Measurements from ENCODE around the gene KIR2DL1. TPM values are rescaled to one million over a fixed set of nuclear protein-coding genes. Genes with fewer than 3 reads are reported as not detected.
"Not testable (repeated sequence)": the region's sequence is repeated elsewhere in the genome, so short reads cannot be mapped to it uniquely, and the experiment has no call there.

Gene KIR2DL1
- total RNA-seq, 2 experiments from 2014 or later: not detected

- POLR2A ChIA-PET; H3K9me3 Mint-ChIP-seq; H3K4me1 Mint-ChIP-seq; CTCF ChIA-PET; H3K27me3 Mint-ChIP-seq; DNase-seq; H3K4me3 Mint-ChIP-seq; H3K27ac Mint-ChIP-seq; H3K36me3 Mint-ChIP-seq (ENCODE audit: low read depth): not testable (repeated sequence)
Observed at GRCh38 chr19:54747614-54748322, 21.8 kb upstream of the KIR2DL1 start.

DNA sequence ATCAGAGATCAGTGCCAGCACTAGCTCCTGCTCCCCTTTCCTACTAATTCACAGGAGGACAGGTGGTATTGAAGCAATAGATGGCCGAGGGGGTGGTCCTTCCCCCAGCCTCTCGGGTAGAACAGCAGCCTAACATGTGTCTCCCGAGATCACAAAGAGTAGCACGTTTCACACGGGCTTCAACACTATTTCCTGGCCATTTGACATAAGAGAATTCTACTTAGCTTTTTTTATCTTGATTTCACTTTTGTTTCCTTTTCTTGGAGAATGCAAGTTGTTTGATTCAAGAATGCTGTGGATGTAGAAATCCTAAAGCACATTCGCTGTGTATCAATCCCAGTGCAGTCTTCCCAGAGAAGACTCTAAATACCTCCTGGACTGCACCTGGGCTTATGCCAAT lies 19.3 kb upstream of the KIR2DL1 start:
- H3K36me3 Mint-ChIP-seq (ENCODE audit: low read depth); DNase-seq; H3K9me3 Mint-ChIP-seq; POLR2A ChIA-PET; H3K4me1 Mint-ChIP-seq; CTCF ChIA-PET; H3K27me3 Mint-ChIP-seq; H3K4me3 Mint-ChIP-seq; H3K27ac Mint-ChIP-seq: not testable (repeated sequence)

GRCh38 chr19:54756204-54757110 lies 13.1 kb upstream of the KIR2DL1 start:
- H3K36me3 Mint-ChIP-seq (ENCODE audit: low read depth); H3K27me3 Mint-ChIP-seq; POLR2A ChIA-PET; H3K9me3 Mint-ChIP-seq; H3K4me1 Mint-ChIP-seq; H3K4me3 Mint-ChIP-seq; DNase-seq; H3K27ac Mint-ChIP-seq; CTCF ChIA-PET: not testable (repeated sequence)

GRCh38 chr19:54758577-54758976 lies 11.0 kb upstream of the KIR2DL1 start:
- H3K9me3 Mint-ChIP-seq; CTCF ChIA-PET; H3K4me3 Mint-ChIP-seq; DNase-seq; H3K36me3 Mint-ChIP-seq (ENCODE audit: low read depth); H3K27me3 Mint-ChIP-seq; H3K4me1 Mint-ChIP-seq; H3K27ac Mint-ChIP-seq; POLR2A ChIA-PET: not testable (repeated sequence)

DNA sequence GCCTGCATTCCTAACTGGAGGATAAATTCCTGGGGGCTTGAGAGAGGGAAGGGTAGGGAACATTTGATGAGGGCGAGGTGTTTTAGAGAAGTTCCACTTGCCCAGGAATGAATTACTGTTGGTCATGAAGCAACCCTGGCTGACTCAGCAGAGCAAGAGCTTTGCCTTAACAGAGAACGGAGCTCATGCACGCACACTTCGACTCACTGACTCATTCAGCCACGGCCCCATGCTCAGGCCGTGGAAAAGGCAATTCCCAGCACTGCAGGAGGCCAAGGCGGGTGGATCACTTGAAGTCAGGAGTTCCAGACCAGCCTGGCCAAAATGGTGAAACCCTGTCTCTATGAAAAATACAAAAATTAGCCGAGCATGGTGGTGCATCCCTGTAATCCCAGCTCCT lies 5.4 kb upstream of the KIR2DL1 start:
- DNase-seq; H3K27me3 Mint-ChIP-seq; H3K27ac Mint-ChIP-seq; H3K36me3 Mint-ChIP-seq (ENCODE audit: low read depth); POLR2A ChIA-PET; H3K9me3 Mint-ChIP-seq; H3K4me3 Mint-ChIP-seq; H3K4me1 Mint-ChIP-seq; CTCF ChIA-PET: not testable (repeated sequence)

DNA sequence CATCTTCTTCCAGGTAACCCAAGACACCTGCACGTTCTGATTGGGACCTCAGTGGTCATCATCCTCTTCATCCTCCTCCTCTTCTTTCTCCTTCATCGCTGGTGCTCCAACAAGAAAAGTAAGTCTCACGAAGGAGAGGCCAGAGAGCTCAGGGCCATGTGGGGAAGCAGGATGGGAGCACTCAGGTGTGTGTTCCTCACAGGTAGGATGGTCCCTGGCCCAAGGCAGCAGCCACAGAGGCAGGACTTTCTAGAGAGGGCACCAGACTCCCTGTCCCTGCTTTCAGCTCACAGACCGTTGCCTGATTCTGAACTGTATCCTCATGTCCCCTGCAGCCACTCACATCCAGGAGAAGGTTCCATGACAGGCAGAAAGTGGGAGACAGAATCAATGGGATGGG lies 3.1 kb upstream of the KIR2DL1 start:
- H3K27me3 Mint-ChIP-seq; H3K36me3 Mint-ChIP-seq (ENCODE audit: low read depth); POLR2A ChIA-PET; H3K9me3 Mint-ChIP-seq; DNase-seq; H3K27ac Mint-ChIP-seq; CTCF ChIA-PET; H3K4me1 Mint-ChIP-seq; H3K4me3 Mint-ChIP-seq: not testable (repeated sequence)

DNA sequence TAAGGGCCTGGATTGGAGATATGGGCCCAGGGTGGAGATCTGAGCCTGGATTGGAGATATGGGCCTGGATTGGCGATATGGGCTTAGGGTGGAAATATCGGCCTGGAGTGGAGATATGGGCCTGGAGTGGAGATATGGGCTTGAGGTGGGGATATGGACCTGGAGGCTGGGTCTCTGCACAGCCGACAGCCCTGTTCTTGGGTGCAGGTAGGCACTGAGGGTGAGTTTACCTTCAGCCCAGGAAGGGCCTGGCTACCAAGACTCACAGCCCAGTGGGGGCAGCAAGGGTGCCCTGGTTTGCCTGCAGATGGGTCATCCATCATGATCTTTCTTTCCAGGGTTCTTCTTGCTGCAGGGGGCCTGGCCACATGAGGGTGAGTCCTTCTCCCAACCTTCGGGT lies 918 bp downstream of the KIR2DL1 start:
- H3K4me1 Mint-ChIP-seq; H3K27ac Mint-ChIP-seq; H3K36me3 Mint-ChIP-seq (ENCODE audit: low read depth); H3K27me3 Mint-ChIP-seq; DNase-seq; POLR2A ChIA-PET; H3K4me3 Mint-ChIP-seq; H3K9me3 Mint-ChIP-seq; CTCF ChIA-PET: not testable (repeated sequence)

- DNase-seq; H3K27ac Mint-ChIP-seq; POLR2A ChIA-PET; H3K27me3 Mint-ChIP-seq; H3K36me3 Mint-ChIP-seq (ENCODE audit: low read depth); H3K4me1 Mint-ChIP-seq; H3K9me3 Mint-ChIP-seq; CTCF ChIA-PET; H3K4me3 Mint-ChIP-seq: not testable (repeated sequence)
Observed at GRCh38 chr19:54771018-54771960, 1.7 kb downstream of the KIR2DL1 start.

DNA sequence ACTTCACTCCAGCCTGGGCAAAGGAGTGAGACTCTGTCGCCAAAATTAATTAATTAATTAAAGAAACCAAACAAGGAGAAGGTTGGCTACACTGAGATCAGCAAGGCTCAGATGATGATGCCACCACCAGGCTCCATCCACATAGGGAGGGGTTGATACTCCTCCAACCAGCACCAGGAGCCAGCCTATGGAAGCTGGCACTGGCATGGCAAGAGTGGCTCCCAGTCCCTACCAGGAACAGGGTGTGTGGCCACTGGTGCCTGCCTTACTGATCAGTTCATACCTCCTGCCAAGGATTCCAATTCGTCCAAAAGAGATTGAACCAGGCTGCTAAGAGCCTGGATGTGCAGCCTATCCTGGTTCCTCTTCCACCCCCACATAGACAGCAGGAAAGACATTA lies 3.1 kb downstream of the KIR2DL1 start:
- CTCF ChIA-PET; H3K4me1 Mint-ChIP-seq; POLR2A ChIA-PET; DNase-seq; H3K9me3 Mint-ChIP-seq; H3K27me3 Mint-ChIP-seq; H3K4me3 Mint-ChIP-seq; H3K27ac Mint-ChIP-seq; H3K36me3 Mint-ChIP-seq (ENCODE audit: low read depth): not testable (repeated sequence)

- H3K27ac Mint-ChIP-seq; H3K4me1 Mint-ChIP-seq; H3K27me3 Mint-ChIP-seq; POLR2A ChIA-PET; CTCF ChIA-PET; DNase-seq; H3K36me3 Mint-ChIP-seq (ENCODE audit: low read depth); H3K9me3 Mint-ChIP-seq; H3K4me3 Mint-ChIP-seq: not testable (repeated sequence)
Observed at GRCh38 chr19:54775095-54775815, 5.7 kb downstream of the KIR2DL1 start.

DNA sequence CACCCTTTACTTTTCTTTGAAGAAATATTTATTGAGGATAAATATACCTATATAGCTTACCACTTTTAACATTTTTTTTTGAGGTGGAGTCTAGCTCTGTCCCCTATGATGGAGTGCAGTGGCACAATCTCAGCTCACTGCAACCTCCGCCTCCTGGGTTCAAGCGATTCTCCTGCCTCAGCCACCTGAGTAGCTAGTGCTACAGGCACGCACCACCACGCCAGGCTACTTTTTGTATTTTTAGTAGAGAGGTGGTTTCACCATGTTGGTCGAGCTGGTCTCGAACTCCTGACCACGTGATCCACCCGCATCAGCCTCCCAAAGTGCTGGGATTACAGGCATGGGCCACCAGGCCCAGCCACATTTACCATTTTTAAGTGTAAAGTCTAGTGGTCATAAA lies 6.2 kb downstream of the KIR2DL1 start:
- H3K4me3 Mint-ChIP-seq; H3K4me1 Mint-ChIP-seq; H3K9me3 Mint-ChIP-seq; H3K27ac Mint-ChIP-seq; H3K27me3 Mint-ChIP-seq; DNase-seq; CTCF ChIA-PET; H3K36me3 Mint-ChIP-seq (ENCODE audit: low read depth); POLR2A ChIA-PET: not testable (repeated sequence)

- H3K9me3 Mint-ChIP-seq; H3K36me3 Mint-ChIP-seq (ENCODE audit: low read depth); H3K27me3 Mint-ChIP-seq; CTCF ChIA-PET; H3K4me1 Mint-ChIP-seq; H3K27ac Mint-ChIP-seq; H3K4me3 Mint-ChIP-seq; DNase-seq; POLR2A ChIA-PET: not testable (repeated sequence)
Observed at GRCh38 chr19:54777851-54778250, 8.3 kb downstream of the KIR2DL1 start.

- H3K36me3 Mint-ChIP-seq (ENCODE audit: low read depth); H3K27ac Mint-ChIP-seq; CTCF ChIA-PET; H3K4me1 Mint-ChIP-seq; POLR2A ChIA-PET; DNase-seq; H3K9me3 Mint-ChIP-seq; H3K27me3 Mint-ChIP-seq; H3K4me3 Mint-ChIP-seq: not testable (repeated sequence)
Observed at GRCh38 chr19:54778896-54779295, 9.3 kb downstream of the KIR2DL1 start.

All from activated CD4-positive, alpha-beta memory T cell treated with anti-CD3 and anti-CD28 coated beads, Interleukin-2, amount 10 ng/mL, durations not matched to agents 7 days and 5 days (primary cell).